T-helper 1 cell treated with Interleukin-12 subunit alpha and Interleukin-12 subunit beta and Interleukin-4 antibody, amounts not matched to agents 30 μg/mL and 1 μg/mL, for 36 hours (primary cell): ENCODE data around the gene INAFM1.
"Not testable (repeated sequence)": the region's sequence is repeated elsewhere in the genome, so short reads cannot be mapped to it uniquely, and the experiment has no call there.

Source experiments
- H3K27ac Mint-ChIP-seq: one replicate; pipeline ENCODE4 v1.8.0; 2021; ENCODE audit warnings: mild to moderate bottlenecking, mixed read lengths
- H3K27me3 Mint-ChIP-seq: one replicate; pipeline ENCODE4 v1.8.0; 2021; ENCODE audit warnings: low read depth, mixed read lengths
- H3K36me3 Mint-ChIP-seq: one replicate; pipeline ENCODE4 v1.8.0; 2021; ENCODE audit warnings: low read depth, mixed read lengths
- H3K4me1 Mint-ChIP-seq: one replicate; pipeline ENCODE4 v1.8.0; 2021; ENCODE audit warnings: low read depth, mixed read lengths
- H3K4me3 Mint-ChIP-seq: one replicate; pipeline ENCODE4 v1.8.0; 2021; ENCODE audit warnings: mild to moderate bottlenecking, moderate library complexity, mixed read lengths
- H3K9me3 Mint-ChIP-seq: one replicate; pipeline ENCODE4 v1.8.0; 2021; ENCODE audit warnings: mixed read lengths

Gene INAFM1

GRCh38 chr19:47256693-47257410 lies 17.8 kb upstream of the INAFM1 start:
- Mint-ChIP-seq H3K9me3 (no peaks in the 10 kb centered on the region), H3K27ac (peak overlapping the region; percentile 90), H3K27me3 (no peaks in the 10 kb centered on the region), H3K4me3 (peak overlapping the region; percentile 95), H3K4me1 (peaks cover 27% of the 10 kb centered on the region), H3K36me3 (peaks cover 33% of the 10 kb centered on the region)

- Mint-ChIP-seq H3K9me3 (no peaks in the 10 kb centered on the region), H3K4me1 (peaks cover 27% of the 10 kb centered on the region), H3K36me3 (peaks cover 37% of the 10 kb centered on the region), H3K27ac (peak overlapping the region; percentile 90), H3K27me3 (no peaks in the 10 kb centered on the region), H3K4me3 (peak overlapping the region; percentile 95)
Observed at GRCh38 chr19:47257411-47258169, 17.1 kb upstream of the INAFM1 start.

- Mint-ChIP-seq H3K27ac (no peak overlapping the region), H3K4me3 (peak overlapping the region; percentile 95), H3K4me1 (peaks cover 27% of the 10 kb centered on the region), H3K9me3 (no peaks in the 10 kb centered on the region), H3K36me3 (peaks cover 38% of the 10 kb centered on the region), H3K27me3 (no peaks in the 10 kb centered on the region)
Observed at GRCh38 chr19:47258434-47258833, 16.3 kb upstream of the INAFM1 start.

- peaks cover 38% of the 10 kb centered on the region for H3K36me3 Mint-ChIP-seq
- peak overlapping the region; percentile 62 for H3K4me3 Mint-ChIP-seq
- H3K9me3 Mint-ChIP-seq, result no peaks in the 10 kb centered on the region
- peaks cover 27% of the 10 kb centered on the region for H3K4me1 Mint-ChIP-seq
- H3K27ac Mint-ChIP-seq, result peak overlapping the region; percentile 15
- no peaks in the 10 kb centered on the region for H3K27me3 Mint-ChIP-seq
Observed at GRCh38 chr19:47258895-47259555, 15.7 kb upstream of the INAFM1 start.

GRCh38 chr19:47260476-47260875 lies 14.2 kb upstream of the INAFM1 start:
- H3K4me3 Mint-ChIP-seq, result peak overlapping the region; percentile 23
- H3K27me3 Mint-ChIP-seq, result no peaks in the 10 kb centered on the region
- peaks cover 27% of the 10 kb centered on the region for H3K4me1 Mint-ChIP-seq
- H3K36me3 Mint-ChIP-seq, result peaks cover 45% of the 10 kb centered on the region
- H3K27ac Mint-ChIP-seq, result no peak overlapping the region
- no peaks in the 10 kb centered on the region for H3K9me3 Mint-ChIP-seq

- not testable (repeated sequence) for H3K9me3 Mint-ChIP-seq, H3K27ac Mint-ChIP-seq, H3K4me3 Mint-ChIP-seq, H3K27me3 Mint-ChIP-seq
- H3K36me3 Mint-ChIP-seq, result peaks cover 55% of the 10 kb centered on the region
- peaks cover 25% of the 10 kb centered on the region for H3K4me1 Mint-ChIP-seq
Observed at GRCh38 chr19:47261946-47262793, 12.5 kb upstream of the INAFM1 start.

GRCh38 chr19:47264629-47265028 lies 10.1 kb upstream of the INAFM1 start:
- no peak overlapping the region for H3K4me3 Mint-ChIP-seq
- no peak overlapping the region for H3K27ac Mint-ChIP-seq
- peaks cover 6% of the 10 kb centered on the region for H3K4me1 Mint-ChIP-seq
- H3K27me3 Mint-ChIP-seq, result no peaks in the 10 kb centered on the region
- peaks cover 38% of the 10 kb centered on the region for H3K36me3 Mint-ChIP-seq
- H3K9me3 Mint-ChIP-seq, result no peaks in the 10 kb centered on the region

GRCh38 chr19:47266401-47266941 lies 8.2 kb upstream of the INAFM1 start:
- Mint-ChIP-seq H3K27ac (no peak overlapping the region), H3K4me1 (no peaks in the 10 kb centered on the region), H3K4me3 (no peak overlapping the region), H3K36me3 (peaks cover 34% of the 10 kb centered on the region), H3K27me3 (no peaks in the 10 kb centered on the region), H3K9me3 (no peaks in the 10 kb centered on the region)

- no peaks in the 10 kb centered on the region for H3K4me1 Mint-ChIP-seq
- no peak overlapping the region for H3K27ac Mint-ChIP-seq
- H3K4me3 Mint-ChIP-seq, result no peak overlapping the region
- H3K27me3 Mint-ChIP-seq, result no peaks in the 10 kb centered on the region
- H3K9me3 Mint-ChIP-seq, result no peaks in the 10 kb centered on the region
- H3K36me3 Mint-ChIP-seq, result peaks cover 32% of the 10 kb centered on the region
Observed at GRCh38 chr19:47267350-47267759, 7.3 kb upstream of the INAFM1 start.

- Mint-ChIP-seq H3K9me3 (no peaks in the 10 kb centered on the region), H3K36me3 (peaks cover 29% of the 10 kb centered on the region), H3K27ac (no peak overlapping the region), H3K4me1 (peaks cover 4% of the 10 kb centered on the region), H3K27me3 (no peaks in the 10 kb centered on the region), H3K4me3 (no peak overlapping the region)
Observed at GRCh38 chr19:47268028-47268427, 6.7 kb upstream of the INAFM1 start.

- Mint-ChIP-seq H3K4me3 (no peak overlapping the region), H3K27me3 (no peaks in the 10 kb centered on the region), H3K4me1 (peaks cover 4% of the 10 kb centered on the region), H3K27ac (peak overlapping the region; percentile 54), H3K9me3 (no peaks in the 10 kb centered on the region), H3K36me3 (peaks cover 25% of the 10 kb centered on the region)
Observed at GRCh38 chr19:47269596-47269995, 5.1 kb upstream of the INAFM1 start.

GRCh38 chr19:47270408-47270807 lies 4.3 kb upstream of the INAFM1 start:
- H3K9me3 Mint-ChIP-seq, result no peaks in the 10 kb centered on the region
- peaks cover 6% of the 10 kb centered on the region for H3K4me1 Mint-ChIP-seq
- no peak overlapping the region for H3K27ac Mint-ChIP-seq
- peaks cover 23% of the 10 kb centered on the region for H3K36me3 Mint-ChIP-seq
- no peaks in the 10 kb centered on the region for H3K27me3 Mint-ChIP-seq
- no peak overlapping the region for H3K4me3 Mint-ChIP-seq

GRCh38 chr19:47271949-47272348 lies 2.7 kb upstream of the INAFM1 start:
- no peak overlapping the region for H3K27ac Mint-ChIP-seq

More at GRCh38 chr19:47271949-47272348, 2.7 kb upstream of the INAFM1 start:
- Mint-ChIP-seq H3K36me3 (peaks cover 18% of the 10 kb centered on the region), H3K4me3 (no peak overlapping the region), H3K27me3 (no peaks in the 10 kb centered on the region), H3K4me1 (peaks cover 11% of the 10 kb centered on the region), H3K9me3 (no peaks in the 10 kb centered on the region)
